ENCODE results near the gene PDE6C. TPM values are rescaled to one million over a fixed set of nuclear protein-coding genes. Genes with fewer than 3 reads are reported as not detected.

PDE6C gene
- total and polyA plus RNA-seq, 4 experiments from 2014 or later: not detected

- H3K9me3 Mint-ChIP-seq: no peaks in the 10 kb centered on the region
- no peaks in the 10 kb centered on the region for H3K27me3 Mint-ChIP-seq
- Histone ChIP-seq H3K27me3 (ENCODE audit: insufficient read depth, low read length) (no peaks in the 10 kb centered on the region), H3K4me1 (ENCODE audit: insufficient read depth, low read length) (no peaks in the 10 kb centered on the region), H3K4me3 (ENCODE audit: low read length in 2 of 2) (no peak overlapping the region), H3K27ac (ENCODE audit: low read depth, low read length) (no peak overlapping the region), H3K36me3 (ENCODE audit: insufficient read depth, low read length) (peaks cover 24% of the 10 kb centered on the region), H3K9me3 (ENCODE audit: control insufficient read depth in 1 of 2, low read length in 2 of 2) (no peaks in the 10 kb centered on the region)
- ChIA-PET CTCF (ENCODE audit: partially characterized antibody) (no interaction called here), POLR2A (ENCODE audit: partially characterized antibody) (interaction anchor here (1.3 kb wide), 1 partner anchor 10 kb away, joined by 3 read pairs; no protein-coding TSS in a partner anchor)
- no peak overlapping the region for H3K4me3 Mint-ChIP-seq
- intact Hi-C loops (cut with micrococcal nuclease): loop anchor here (10.0 kb wide), 1 partner anchor 116 kb away; no protein-coding TSS in a partner anchor
- H3K36me3 Mint-ChIP-seq: peaks cover 36 to 62% of the 10 kb centered on the region in 2 donors
- no peak overlapping the region for H3K27ac Mint-ChIP-seq
- peaks cover 0 to 7% (median 1%) of the 10 kb centered on the region in 4 donors for H3K4me1 Mint-ChIP-seq
- no peak for DNase-seq
Observed at GRCh38 chr10:93671042-93671441, 58.7 kb downstream of the PDE6C start.

- H3K4me1 ChIP-seq (ENCODE audit: insufficient read depth, low read length): no peaks in the 10 kb centered on the region
- H3K27me3 ChIP-seq (ENCODE audit: insufficient read depth, low read length): no peaks in the 10 kb centered on the region
- Mint-ChIP-seq H3K27ac (peak overlapping the region in 1 of 7 donors; percentile 79), H3K27me3 (no peaks in the 10 kb centered on the region), H3K4me1 (peaks cover 0 to 7% (median 1%) of the 10 kb centered on the region in 4 donors), H3K36me3 (peaks cover 35 to 64% of the 10 kb centered on the region in 2 donors), H3K9me3 (no peaks in the 10 kb centered on the region), H3K4me3 (no peak overlapping the region)
- intact Hi-C loops (cut with micrococcal nuclease): loop anchor here (10.0 kb wide), 1 partner anchor 117 kb away; no protein-coding TSS in a partner anchor
- no peak overlapping the region for H3K4me3 ChIP-seq (ENCODE audit: low read length in 2 of 2)
- H3K27ac ChIP-seq (ENCODE audit: low read depth, low read length): no peak overlapping the region
- DNase-seq: no peak
- CTCF ChIA-PET (ENCODE audit: partially characterized antibody): no interaction called here
- no peaks in the 10 kb centered on the region for H3K9me3 ChIP-seq (ENCODE audit: control insufficient read depth in 1 of 2, low read length in 2 of 2)
- peaks cover 28% of the 10 kb centered on the region for H3K36me3 ChIP-seq (ENCODE audit: insufficient read depth, low read length)
- POLR2A ChIA-PET (ENCODE audit: partially characterized antibody): no interaction called here
Observed at GRCh38 chr10:93672022-93672678, 59.8 kb downstream of the PDE6C start.

GRCh38 chr10:93672890-93673289 lies 60.6 kb downstream of the PDE6C start:
- H3K27me3 Mint-ChIP-seq: no peaks in the 10 kb centered on the region
- peaks cover 0 to 7% (median 1%) of the 10 kb centered on the region in 4 donors for H3K4me1 Mint-ChIP-seq
- no peaks in the 10 kb centered on the region for H3K4me1 ChIP-seq (ENCODE audit: insufficient read depth, low read length)
- ChIA-PET POLR2A (ENCODE audit: partially characterized antibody) (no interaction called here), CTCF (ENCODE audit: partially characterized antibody) (no interaction called here)
- H3K4me3 Mint-ChIP-seq: no peak overlapping the region
- H3K36me3 Mint-ChIP-seq: peaks cover 38 to 68% of the 10 kb centered on the region in 2 donors
- peak overlapping the region in 1 of 7 donors; percentile 17 for H3K27ac Mint-ChIP-seq
- no peak overlapping the region for H3K4me3 ChIP-seq (ENCODE audit: low read length in 2 of 2)
- no peak overlapping the region for H3K27ac ChIP-seq (ENCODE audit: low read depth, low read length)
- no peaks in the 10 kb centered on the region for H3K27me3 ChIP-seq (ENCODE audit: insufficient read depth, low read length)
- DNase-seq: no peak
- no peaks in the 10 kb centered on the region for H3K9me3 Mint-ChIP-seq
- H3K9me3 ChIP-seq (ENCODE audit: control insufficient read depth in 1 of 2, low read length in 2 of 2): no peaks in the 10 kb centered on the region
- peaks cover 30% of the 10 kb centered on the region for H3K36me3 ChIP-seq (ENCODE audit: insufficient read depth, low read length)
- intact Hi-C loops (cut with micrococcal nuclease): loop anchor here (10.0 kb wide), 1 partner anchor 118 kb away; no protein-coding TSS in a partner anchor

- no peak for DNase-seq
- Mint-ChIP-seq H3K9me3 (no peaks in the 10 kb centered on the region), H3K4me3 (no peak overlapping the region), H3K36me3 (peaks cover 36 to 62% of the 10 kb centered on the region in 2 donors), H3K27ac (peak overlapping the region in 1 of 7 donors; percentile 25), H3K4me1 (peaks cover 0 to 7% (median 1%) of the 10 kb centered on the region in 4 donors), H3K27me3 (no peaks in the 10 kb centered on the region)
- ChIA-PET CTCF (ENCODE audit: partially characterized antibody) (interaction anchor here (0.6 kb wide), 1 partner anchor 197 kb away, joined by 3 read pairs; no protein-coding TSS in a partner anchor), POLR2A (ENCODE audit: partially characterized antibody) (no interaction called here)
- H3K36me3 ChIP-seq (ENCODE audit: insufficient read depth, low read length): peaks cover 30% of the 10 kb centered on the region
- H3K4me1 ChIP-seq (ENCODE audit: insufficient read depth, low read length): no peaks in the 10 kb centered on the region
- no peak overlapping the region for H3K27ac ChIP-seq (ENCODE audit: low read depth, low read length)
- no peaks in the 10 kb centered on the region for H3K9me3 ChIP-seq (ENCODE audit: control insufficient read depth in 1 of 2, low read length in 2 of 2)
- no peak overlapping the region for H3K4me3 ChIP-seq (ENCODE audit: low read length in 2 of 2)
- no peaks in the 10 kb centered on the region for H3K27me3 ChIP-seq (ENCODE audit: insufficient read depth, low read length)
- intact Hi-C loops (cut with micrococcal nuclease): loop anchor here (10.0 kb wide), 1 partner anchor 119 kb away; no protein-coding TSS in a partner anchor
Observed at GRCh38 chr10:93673791-93674190, 61.5 kb downstream of the PDE6C start.

GRCh38 chr10:93678386-93678785 lies 66.0 kb downstream of the PDE6C start:
- DNase-seq: no peak
- ChIA-PET CTCF (ENCODE audit: partially characterized antibody) (interaction anchor here (0.8 to 1.7 kb wide), 3 partner anchors 19 to 777 kb away, joined by 3 to 4 read pairs (median 4); no protein-coding TSS in a partner anchor), POLR2A (ENCODE audit: partially characterized antibody) (no interaction called here)
- Mint-ChIP-seq H3K27me3 (no peaks in the 10 kb centered on the region), H3K4me3 (no peak overlapping the region), H3K9me3 (no peaks in the 10 kb centered on the region), H3K36me3 (peaks cover 28 to 40% of the 10 kb centered on the region in 2 donors), H3K27ac (no peak overlapping the region), H3K4me1 (peaks cover 0 to 2% (median 0%) of the 10 kb centered on the region in 4 donors)
- Histone ChIP-seq H3K27ac (ENCODE audit: low read depth, low read length) (no peak overlapping the region), H3K36me3 (ENCODE audit: insufficient read depth, low read length) (peaks cover 23% of the 10 kb centered on the region), H3K9me3 (ENCODE audit: control insufficient read depth in 1 of 2, low read length in 2 of 2) (no peaks in the 10 kb centered on the region), H3K4me1 (ENCODE audit: insufficient read depth, low read length) (no peaks in the 10 kb centered on the region), H3K27me3 (ENCODE audit: insufficient read depth, low read length) (no peaks in the 10 kb centered on the region), H3K4me3 (ENCODE audit: low read length in 2 of 2) (no peak overlapping the region)
- intact Hi-C loops (cut with micrococcal nuclease): loop anchor here (10.0 kb wide), 1 partner anchor 124 kb away; no protein-coding TSS in a partner anchor

- Histone ChIP-seq H3K4me3 (ENCODE audit: low read length in 2 of 2) (no peak overlapping the region), H3K27ac (ENCODE audit: low read depth, low read length) (no peak overlapping the region), H3K4me1 (ENCODE audit: insufficient read depth, low read length) (no peaks in the 10 kb centered on the region), H3K27me3 (ENCODE audit: insufficient read depth, low read length) (no peaks in the 10 kb centered on the region), H3K9me3 (ENCODE audit: control insufficient read depth in 1 of 2, low read length in 2 of 2) (no peaks in the 10 kb centered on the region), H3K36me3 (ENCODE audit: insufficient read depth, low read length) (peaks cover 24% of the 10 kb centered on the region)
- intact Hi-C loops (cut with micrococcal nuclease): loop anchor here (10.0 kb wide), 1 partner anchor 124 kb away; no protein-coding TSS in a partner anchor
- Mint-ChIP-seq H3K4me1 (peaks cover 0 to 2% (median under 1%) of the 10 kb centered on the region in 4 donors), H3K4me3 (no peak overlapping the region), H3K27me3 (no peaks in the 10 kb centered on the region), H3K9me3 (no peaks in the 10 kb centered on the region), H3K36me3 (peaks cover 22 to 43% of the 10 kb centered on the region in 2 donors), H3K27ac (no peak overlapping the region)
- ChIA-PET CTCF (ENCODE audit: partially characterized antibody) (interaction anchor here (0.8 to 1.7 kb wide), 3 partner anchors 18 to 777 kb away, joined by 3 to 4 read pairs (median 4); no protein-coding TSS in a partner anchor), POLR2A (ENCODE audit: partially characterized antibody) (no interaction called here)
- DNase-seq: no peak
Observed at GRCh38 chr10:93678805-93679587, 66.7 kb downstream of the PDE6C start.
